ENCODE data around the gene IL12RB2. TPM values are rescaled to one million over a fixed set of nuclear protein-coding genes. Genes with fewer than 3 reads are reported as not detected.
"Not testable (repeated sequence)": the region's sequence is repeated elsewhere in the genome, so short reads cannot be mapped to it uniquely, and the experiment has no call there.

IL12RB2 gene
- total RNA-seq, 1 donor from 2014 or later: 7.3 TPM

- FAIRE-seq: no peak
- no peak for DNase-seq (ENCODE audit: low spot score in 2 of 2)
Observed at GRCh38 chr1:67390041-67390887, 82.6 kb downstream of the IL12RB2 start.

DNA sequence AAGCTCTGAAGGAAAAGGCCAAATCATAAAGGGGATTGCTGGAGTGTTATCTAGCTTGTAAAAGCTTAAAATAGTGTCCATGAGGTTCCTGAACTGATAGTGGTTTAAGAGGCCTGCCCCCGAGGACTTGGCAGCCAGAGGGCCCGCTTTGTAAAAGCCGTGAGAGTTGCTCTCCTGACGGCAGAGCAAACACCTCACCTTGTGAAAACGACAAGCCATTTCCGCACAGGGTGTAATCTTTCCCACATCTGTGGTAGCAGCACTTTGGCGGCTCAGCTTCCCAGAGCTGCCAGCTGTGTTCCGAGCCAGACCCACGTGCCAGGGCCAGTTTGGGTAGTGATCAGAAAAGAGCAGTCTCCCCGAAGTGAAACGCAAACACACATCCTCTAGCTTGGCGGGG is 85.6 kb downstream of the IL12RB2 start:
- DNase-seq (ENCODE audit: low spot score in 2 of 2): no peak
- FAIRE-seq: no peak

DNA sequence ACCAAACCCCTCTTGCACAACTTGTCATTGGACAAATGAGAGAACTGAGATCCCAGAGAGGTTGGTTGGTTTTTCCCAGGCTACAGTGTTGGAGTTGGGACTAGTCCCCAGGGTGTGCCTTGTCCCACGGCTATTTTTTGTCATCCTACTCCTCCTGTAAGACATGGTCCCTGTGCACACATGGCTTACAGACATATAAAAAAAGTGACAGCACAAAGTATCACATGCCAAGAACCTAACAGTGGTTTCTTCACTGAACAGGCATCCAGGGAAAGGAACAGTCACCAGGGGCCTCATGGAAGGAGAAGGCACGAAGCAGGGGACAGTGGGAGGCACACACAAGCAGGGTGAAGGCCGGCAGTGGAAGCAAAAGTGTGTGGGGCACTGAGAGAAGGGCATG is 86.1 kb downstream of the IL12RB2 start:
- DNase-seq (ENCODE audit: low spot score in 2 of 2): no peak
- no peak for FAIRE-seq

DNA sequence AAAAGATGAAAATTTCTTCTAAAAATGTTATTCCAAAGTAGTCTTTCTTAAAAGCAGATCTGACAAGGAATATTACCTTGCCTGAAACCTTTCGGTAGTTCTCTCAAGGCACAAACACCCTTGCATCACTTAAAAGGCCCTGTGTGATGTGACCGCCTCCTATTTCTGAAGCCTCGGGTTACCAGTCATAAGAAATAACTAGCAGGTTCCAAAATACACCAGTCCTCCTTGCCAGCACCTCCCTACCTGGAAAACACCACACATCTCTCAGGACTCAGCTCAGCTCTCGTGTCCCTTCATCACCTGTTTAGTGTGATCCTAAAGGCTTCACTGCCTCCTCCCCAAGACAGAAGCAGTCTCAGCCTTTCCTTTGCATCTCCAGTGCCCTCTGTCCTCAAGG is 86.9 kb downstream of the IL12RB2 start:
- FAIRE-seq (no peak), DNase-seq (ENCODE audit: low spot score in 2 of 2) (no peak)

DNA sequence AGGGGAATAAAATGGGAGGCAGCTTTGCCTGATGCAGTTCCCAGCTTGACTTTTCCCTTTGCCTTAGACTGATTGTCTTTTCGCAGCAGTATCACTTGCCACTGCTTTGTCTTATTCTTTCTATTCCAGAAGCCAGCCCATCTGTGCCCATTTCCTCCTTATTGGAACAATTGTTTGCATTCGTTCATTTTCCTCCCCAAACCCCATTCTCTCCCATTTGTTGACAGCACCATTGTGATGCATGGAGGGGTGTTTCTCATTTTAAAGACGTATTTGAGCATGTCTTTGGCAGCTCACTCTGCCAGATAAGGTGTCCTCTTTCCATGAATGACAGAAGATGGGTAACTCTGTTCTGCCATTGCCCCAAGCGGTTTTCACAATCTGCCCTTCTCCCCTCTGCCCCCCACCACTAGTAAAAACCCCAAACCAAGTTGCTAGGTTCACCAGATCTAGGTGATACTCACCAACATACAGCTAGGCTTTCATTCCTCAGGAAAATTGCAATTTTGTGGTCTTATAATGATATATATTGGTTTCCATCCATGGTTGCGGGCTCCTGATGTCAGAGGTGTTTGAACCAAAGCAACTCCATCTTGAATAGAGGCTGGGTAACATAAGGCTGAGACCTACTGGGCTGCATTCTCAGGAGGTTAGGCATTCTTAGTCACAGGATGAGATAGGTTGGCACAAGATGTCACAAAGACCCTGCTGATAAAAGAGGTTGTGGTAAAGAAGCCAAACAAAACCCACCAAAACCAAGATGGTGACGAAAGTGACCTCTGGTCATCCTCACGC is 91.7 kb downstream of the IL12RB2 start:
- FAIRE-seq: no peak
- no peak for DNase-seq (ENCODE audit: low spot score in 2 of 2)

DNA sequence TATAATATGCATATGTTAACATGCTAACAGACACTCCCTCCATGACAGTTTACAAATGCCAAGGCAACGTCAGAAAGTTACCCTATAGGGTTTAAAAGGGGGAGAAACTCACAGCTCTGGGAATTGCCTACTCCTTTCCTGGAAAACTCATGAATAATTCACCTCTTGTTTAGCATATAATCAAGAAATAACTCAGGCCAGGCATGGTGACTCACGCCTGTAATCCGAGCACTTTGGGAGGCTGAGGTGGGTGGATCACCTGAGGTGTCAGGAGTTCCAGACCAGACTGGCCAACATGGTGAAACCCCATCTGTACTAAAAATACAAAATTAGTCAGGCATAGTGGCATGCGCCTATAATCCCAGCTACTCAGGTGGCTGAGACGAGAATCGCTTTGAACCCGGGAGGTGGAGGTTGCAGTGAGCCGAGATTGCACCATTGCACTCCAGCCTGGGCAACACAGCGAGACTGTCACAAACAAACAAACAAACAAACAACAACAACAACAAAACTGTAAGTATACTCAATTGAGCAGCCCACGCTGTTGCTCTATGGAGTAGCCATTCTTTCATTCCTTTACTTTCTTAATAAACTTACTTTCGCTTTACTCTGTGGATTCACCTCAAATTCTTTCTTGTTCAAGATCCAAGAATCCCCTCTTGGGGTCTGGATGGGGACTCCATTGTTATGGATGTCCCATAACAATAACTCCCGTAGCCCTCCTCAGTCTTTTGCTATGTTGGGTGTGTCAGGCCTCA is 92.5 kb downstream of the IL12RB2 start:
- not testable (repeated sequence) for FAIRE-seq; DNase-seq (ENCODE audit: low spot score in 2 of 2)

DNA sequence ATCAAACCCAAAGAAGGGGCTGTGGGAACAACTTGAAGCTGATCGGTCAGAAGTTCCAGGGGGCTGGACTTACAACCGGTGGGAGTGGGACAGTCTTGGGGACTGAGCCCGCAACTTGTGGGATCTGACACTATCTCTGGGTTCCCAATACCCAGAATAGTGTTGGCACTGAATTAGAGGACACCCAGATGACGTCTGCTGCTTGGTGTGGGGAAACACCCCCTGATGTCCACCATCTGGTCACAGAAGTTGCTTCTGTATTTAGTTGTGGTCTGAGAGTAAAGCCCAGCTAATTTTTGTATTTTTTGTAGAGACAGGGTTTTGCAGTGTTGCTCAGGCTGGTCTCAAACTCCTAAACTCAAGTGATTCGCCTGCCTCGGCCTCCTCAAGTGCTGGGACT is 93.8 kb downstream of the IL12RB2 start:
- DNase-seq (ENCODE audit: low spot score in 2 of 2) (no peak), FAIRE-seq (no peak)

- FAIRE-seq: no peak
- DNase-seq (ENCODE audit: low spot score in 2 of 2): no peak
Observed at GRCh38 chr1:67404212-67404620, 96.5 kb downstream of the IL12RB2 start.

- FAIRE-seq (no peak), DNase-seq (ENCODE audit: low spot score in 2 of 2) (no peak)
Observed at GRCh38 chr1:67405473-67406245, 98.0 kb downstream of the IL12RB2 start.

DNA sequence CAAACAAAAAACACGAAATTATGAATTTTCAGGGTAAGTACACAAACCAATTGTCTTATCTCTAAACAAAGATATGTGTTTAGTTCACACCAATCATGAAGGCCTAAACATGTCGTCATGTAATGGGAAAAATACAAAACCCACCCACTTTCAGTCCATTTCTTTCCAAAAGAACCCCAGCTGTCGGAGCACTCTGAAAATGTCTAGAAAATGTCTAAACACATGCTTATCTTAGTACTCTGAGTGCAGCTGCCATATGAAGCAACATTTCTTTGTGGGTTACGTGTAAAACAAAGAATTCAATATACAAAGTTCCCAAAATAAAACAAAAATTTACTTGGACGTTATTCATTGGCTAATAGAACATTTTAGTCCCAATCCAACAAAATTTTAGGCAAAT is 99.8 kb downstream of the IL12RB2 start:
- no peak for FAIRE-seq
- DNase-seq (ENCODE audit: low spot score in 2 of 2): no peak

GRCh38 chr1:67408148-67408547 is 100.5 kb downstream of the IL12RB2 start:
- FAIRE-seq (no peak), DNase-seq (ENCODE audit: low spot score in 2 of 2) (no peak)

DNA sequence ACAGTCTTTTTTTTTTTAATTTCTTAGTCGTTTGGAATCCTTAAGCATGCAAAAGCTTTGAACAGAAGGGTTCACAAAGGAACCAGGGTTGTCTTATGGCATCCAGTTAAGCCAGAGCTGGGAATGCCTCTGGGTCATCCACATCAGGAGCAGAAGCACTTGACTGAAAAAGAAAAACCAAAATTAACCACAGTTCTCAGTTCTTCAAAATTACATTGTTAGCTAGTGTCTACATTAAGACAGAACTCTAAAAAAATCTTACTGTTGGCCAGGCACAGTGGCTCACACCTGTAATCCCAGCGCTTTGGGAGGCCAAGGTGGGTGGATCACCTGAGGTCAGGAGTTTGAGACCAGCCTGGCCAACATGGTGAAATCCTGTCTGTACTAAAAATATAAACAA is 105.4 kb downstream of the IL12RB2 start:
- not testable (repeated sequence) for DNase-seq (ENCODE audit: low spot score in 2 of 2); FAIRE-seq

GRCh38 chr1:67414574-67414973 is 106.9 kb downstream of the IL12RB2 start:
- FAIRE-seq (no peak), DNase-seq (ENCODE audit: low spot score in 2 of 2) (no peak)

DNA sequence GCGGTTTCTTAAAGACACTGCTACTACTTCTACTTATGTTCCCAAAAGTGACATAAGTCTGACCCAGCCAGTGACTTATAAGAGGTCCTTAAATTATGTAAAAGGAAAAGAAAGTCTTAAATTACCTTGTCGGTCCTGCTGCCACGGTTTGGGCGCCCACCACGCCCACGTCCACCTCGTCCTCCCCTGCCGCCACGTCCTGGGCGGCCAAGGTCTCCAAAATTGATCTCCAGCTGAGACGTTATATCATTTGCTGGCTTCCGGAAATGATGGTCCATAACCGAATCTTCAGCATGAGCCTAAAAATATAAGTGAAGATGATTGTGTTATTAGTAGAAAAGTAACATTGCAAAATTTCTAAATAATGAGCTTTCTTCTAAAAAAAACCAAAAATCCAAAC is 107.4 kb downstream of the IL12RB2 start:
- FAIRE-seq (no peak), DNase-seq (ENCODE audit: low spot score in 2 of 2) (no peak)

DNA sequence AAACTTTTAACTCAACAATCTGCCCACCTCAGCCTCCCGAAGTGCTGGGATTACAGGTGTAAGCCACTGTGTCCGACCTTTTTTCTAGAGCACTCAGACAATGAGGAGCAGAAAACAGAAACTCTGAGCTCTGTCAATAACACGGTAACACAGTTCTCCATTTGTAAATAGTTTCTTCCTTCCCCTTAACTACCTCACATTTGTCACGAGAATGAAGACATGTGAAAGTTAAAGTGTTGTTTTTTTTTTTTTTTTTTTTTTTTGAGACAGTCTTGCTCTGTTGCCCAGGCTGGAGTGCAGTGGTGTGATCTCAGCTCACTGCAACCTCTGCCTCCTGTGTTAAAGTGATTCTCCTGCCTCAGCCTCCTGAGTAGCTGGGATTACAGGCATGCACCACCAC is 110.1 kb downstream of the IL12RB2 start:
- FAIRE-seq: not testable (repeated sequence)

GRCh38 chr1:67418839-67419586 is 111.3 kb downstream of the IL12RB2 start:
- no peak for FAIRE-seq
- DNase-seq (ENCODE audit: low spot score in 2 of 2): no peak

More for the DNA sequence above, 110.1 kb downstream of the IL12RB2 start:
- DNase-seq (ENCODE audit: low spot score in 2 of 2): not testable (repeated sequence)

DNA sequence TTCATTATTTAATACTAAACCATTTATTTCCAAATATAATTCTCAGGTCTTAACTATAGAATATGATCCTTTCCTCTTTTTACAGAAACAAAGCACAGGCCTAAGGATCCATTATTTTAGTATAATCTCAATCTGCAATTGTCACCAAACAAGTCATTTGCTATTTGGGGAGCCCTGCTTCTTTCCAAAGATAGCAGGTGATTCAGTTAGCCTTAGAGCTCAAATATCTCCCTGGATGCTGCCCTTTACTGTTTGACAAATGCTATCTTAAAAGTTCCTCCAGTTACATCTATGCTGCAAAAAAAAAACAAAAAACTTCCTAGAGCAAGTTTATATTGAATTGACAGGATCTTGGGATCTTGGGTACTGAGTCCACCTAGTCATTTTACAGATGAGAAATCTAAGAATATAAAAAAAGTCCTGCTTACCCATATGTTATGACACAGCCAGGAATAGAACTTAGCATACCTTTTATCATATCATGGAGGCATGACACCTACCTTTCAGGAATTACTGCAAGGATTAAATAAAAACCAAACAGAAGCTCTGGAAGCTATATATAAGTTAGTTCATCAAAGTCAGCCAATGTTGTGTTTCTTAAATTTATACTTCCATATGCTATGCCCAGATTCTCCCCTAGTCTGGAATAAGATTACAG is 113.3 kb downstream of the IL12RB2 start:
- FAIRE-seq: no peak
- DNase-seq (ENCODE audit: low spot score in 2 of 2): no peak

DNA sequence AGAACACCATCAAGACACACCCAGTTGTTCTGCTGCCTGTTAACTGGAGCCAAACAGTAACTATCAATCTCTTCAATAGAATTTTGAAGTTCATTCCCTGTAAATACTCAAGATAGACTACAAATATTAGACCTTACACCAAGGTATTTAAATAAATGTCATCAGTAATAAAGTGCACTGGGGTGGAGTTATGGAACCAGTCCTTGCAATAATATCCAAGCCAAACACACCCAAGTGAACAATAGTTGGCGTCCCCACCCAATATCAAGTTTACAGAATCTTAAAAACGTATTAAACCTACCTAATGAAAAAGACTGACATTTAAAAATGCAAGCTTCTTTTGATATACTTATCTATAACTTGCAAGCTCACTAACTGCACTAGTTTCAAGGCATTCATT is 119.8 kb downstream of the IL12RB2 start:
- DNase-seq (ENCODE audit: low spot score in 2 of 2) (no peak), FAIRE-seq (no peak)

GRCh38 chr1:67427947-67428346 is 120.3 kb downstream of the IL12RB2 start:
- DNase-seq (ENCODE audit: low spot score in 2 of 2) (no peak), FAIRE-seq (no peak)
